A673 (cell line): ENCODE measurements around the gene POLR2M. TPM values are rescaled to one million over a fixed set of nuclear protein-coding genes. Genes with fewer than 3 reads are reported as not detected.

Experiments used
- BruUV-seq: library from RNA; stranded (reverse); fragments of 400-500 nt; replicated peaks from 2 replicates; lab custom pipeline; 2021; lab: Mats Ljungman, UMichigan
- CTCF ChIA-PET: fragments of 300-600 bp; sonication (Branson Sonifier 250); formaldehyde crosslinking; loops from one replicate; lab custom pipeline; 2022; ENCODE audit warnings: antibody characterized with exemption; lab: Charles Lee
- POLR2A ChIA-PET: fragments of 300-600 bp; sonication (Branson Sonifier 250); formaldehyde crosslinking; loops from one replicate; lab custom pipeline; 2022; ENCODE audit warnings: antibody characterized with exemption; ENCODE audit not compliant: low non-redundant PET; lab: Charles Lee
- DNase-seq: peaks from one replicate; pipeline ENCODE4 v3.0.0-alpha.2; 2015; ENCODE audit warnings: low spot score
- H3K27ac ChIP-seq: fragments of 200-600 bp; sonication (generic); 2 replicates; pipeline ENCODE4 v1.5.1; 2016; ENCODE audit warnings: mixed run types, low read depth, mild to moderate bottlenecking, mixed read lengths, antibody characterized with exemption, low read length; ENCODE audit not compliant: poor library complexity, severe bottlenecking
- H3K27me3 ChIP-seq: fragments of 200-600 bp; sonication (generic); replicated peaks from 2 replicates; pipeline ENCODE4 v1.6.1; 2017; ENCODE audit warnings: mixed run types, low read depth, mild to moderate bottlenecking, mixed read lengths, antibody characterized with exemption, low read length; ENCODE audit not compliant: insufficient read depth, poor library complexity
- H3K36me3 ChIP-seq: fragments of 200-600 bp; sonication (generic); 2 replicates; pipeline ENCODE4 v1.6.1; 2016; ENCODE audit warnings: mixed run types, mild to moderate bottlenecking, mixed read lengths, antibody characterized with exemption, low read length; ENCODE audit not compliant: insufficient read depth, poor library complexity, severe bottlenecking
- H3K4me1 ChIP-seq: fragments of 200-600 bp; sonication (generic); 2 replicates; pipeline ENCODE4 v1.6.1; 2017; ENCODE audit warnings: mixed run types, mild to moderate bottlenecking, mixed read lengths, antibody characterized with exemption, low read length; ENCODE audit not compliant: insufficient read depth, poor library complexity, severe bottlenecking
- H3K4me3 ChIP-seq: fragments of 200-600 bp; sonication (generic); 2 replicates; pipeline ENCODE4 v1.5.1; 2016; ENCODE audit warnings: low read depth, mixed run types, mild to moderate bottlenecking, mixed read lengths, low read length; ENCODE audit not compliant: poor library complexity, severe bottlenecking
- H3K9me3 ChIP-seq: fragments of 200-600 bp; sonication (generic); 2 replicates; pipeline ENCODE4 v1.6.1; 2016; ENCODE audit warnings: mixed run types, low read depth, mild to moderate bottlenecking, mixed read lengths, antibody characterized with exemption, low read length; ENCODE audit not compliant: poor library complexity, severe bottlenecking
- EZH2 ChIP-seq: fragments of 200-600 bp; sonication (generic); IDR thresholded peaks from 2 replicates; pipeline ENCODE4 v1.6.1; 2017; ENCODE audit warnings: borderline replicate concordance, low read depth, mild to moderate bottlenecking, mixed read lengths, antibody characterized with exemption, low read length; ENCODE audit not compliant: poor library complexity, severe bottlenecking
- intact Hi-C: fragments of 100-400 bp; cut with micrococcal nuclease; formaldehyde crosslinking; loops from one replicate; pipeline ENCODE4 v1.10.0; 2022; ENCODE audit not compliant: unreplicated experiment
- total RNA-seq: library from RNA; stranded (reverse); gene quantifications from 2 replicates; pipeline ENCODE4 v1.2.3, GENCODE V29; 2021
- TF ChIP-seq, protein P1 (sequence below): fragments of 300-800, 200-600 bp; sonication (generic); conservative IDR thresholded peaks from 2 replicates; pipeline ENCODE4 v1.5.1; 2017; ENCODE audit warnings: low read depth, mild to moderate bottlenecking, antibody characterized with exemption, low read length, moderate library complexity, mixed read lengths

Gene POLR2M
- total RNA-seq, 1 experiment from 2014 or later, result 115 TPM

DNA sequence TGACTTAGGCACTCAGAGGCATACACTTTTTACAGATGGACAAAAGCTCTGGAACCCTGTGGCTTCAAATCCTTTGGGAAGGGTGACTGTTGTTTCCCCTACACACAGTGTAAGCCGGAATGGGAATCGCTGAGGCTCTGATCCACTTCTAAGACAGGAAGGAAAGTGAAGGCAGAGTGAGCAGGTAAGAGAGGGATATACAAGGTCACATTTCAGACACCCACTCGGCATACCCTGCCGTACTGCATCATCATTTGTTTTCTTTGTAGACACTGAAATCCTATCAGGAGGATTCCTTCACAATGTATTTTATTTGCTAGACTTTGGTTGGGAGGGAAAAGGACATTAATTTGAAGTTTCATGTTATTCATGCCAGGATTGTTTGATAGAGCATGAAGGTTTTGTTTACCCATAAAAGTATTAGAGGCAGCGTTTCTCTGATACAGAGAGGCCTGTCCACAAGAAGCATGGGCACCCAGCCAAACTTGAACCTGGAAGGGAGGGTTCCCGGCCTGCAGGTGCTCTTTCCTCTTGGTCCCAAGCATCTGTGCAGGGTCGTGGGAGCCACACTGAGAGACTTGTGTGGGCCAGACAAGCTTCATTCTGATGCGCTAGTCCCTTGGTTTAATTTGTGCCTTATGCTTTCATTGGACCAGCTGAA is 21.9 kb upstream of the POLR2M start:
- ChIA-PET POLR2A (no interaction called here), CTCF (no interaction called here)
- no TSS peak for BruUV-seq

DNA sequence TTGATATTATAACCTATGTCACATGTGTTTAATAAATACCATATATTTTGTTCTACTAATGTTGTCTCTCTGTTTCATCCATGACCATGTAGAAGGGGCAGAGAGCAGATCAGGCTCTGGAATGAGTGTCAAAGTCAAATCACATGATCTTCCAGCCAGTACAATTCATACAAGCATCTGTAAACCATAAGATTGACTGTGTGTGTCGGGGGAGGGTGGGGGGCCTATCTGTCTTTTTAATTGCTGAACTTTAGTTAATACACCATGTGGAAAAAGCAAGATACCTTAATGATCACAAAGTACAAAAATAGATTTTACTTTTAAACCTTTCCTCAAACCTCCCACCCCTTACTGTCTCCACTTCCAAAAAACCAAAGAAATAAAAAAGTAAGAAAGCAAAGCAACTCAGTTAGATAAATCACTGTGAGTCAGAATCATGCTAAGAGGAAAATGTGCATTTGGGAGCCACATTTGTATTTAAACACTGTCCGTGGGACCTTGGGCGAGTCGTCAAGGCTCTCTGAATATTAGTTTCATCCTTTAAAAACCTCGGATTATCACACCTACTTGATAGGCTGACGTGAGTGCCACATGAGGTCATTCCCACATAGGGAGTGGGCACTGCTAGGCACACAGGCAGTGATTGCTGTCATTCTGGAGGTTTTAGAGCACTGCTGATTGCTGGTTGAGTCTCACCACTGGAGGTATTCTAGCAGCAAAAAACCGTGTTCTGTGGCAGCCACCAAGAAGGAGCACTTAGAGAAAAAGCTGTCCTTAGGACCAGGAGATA is 21.0 kb upstream of the POLR2M start:
- no peaks in the 10 kb centered on the region for H3K36me3 ChIP-seq
- no peak overlapping the region for H3K4me3 ChIP-seq
- H3K27me3 ChIP-seq, result no peaks in the 10 kb centered on the region
- no peaks in the 10 kb centered on the region for H3K4me1 ChIP-seq
- TF ChIP-seq EZH2, result no peak
- TF ChIP-seq, protein P1, sequence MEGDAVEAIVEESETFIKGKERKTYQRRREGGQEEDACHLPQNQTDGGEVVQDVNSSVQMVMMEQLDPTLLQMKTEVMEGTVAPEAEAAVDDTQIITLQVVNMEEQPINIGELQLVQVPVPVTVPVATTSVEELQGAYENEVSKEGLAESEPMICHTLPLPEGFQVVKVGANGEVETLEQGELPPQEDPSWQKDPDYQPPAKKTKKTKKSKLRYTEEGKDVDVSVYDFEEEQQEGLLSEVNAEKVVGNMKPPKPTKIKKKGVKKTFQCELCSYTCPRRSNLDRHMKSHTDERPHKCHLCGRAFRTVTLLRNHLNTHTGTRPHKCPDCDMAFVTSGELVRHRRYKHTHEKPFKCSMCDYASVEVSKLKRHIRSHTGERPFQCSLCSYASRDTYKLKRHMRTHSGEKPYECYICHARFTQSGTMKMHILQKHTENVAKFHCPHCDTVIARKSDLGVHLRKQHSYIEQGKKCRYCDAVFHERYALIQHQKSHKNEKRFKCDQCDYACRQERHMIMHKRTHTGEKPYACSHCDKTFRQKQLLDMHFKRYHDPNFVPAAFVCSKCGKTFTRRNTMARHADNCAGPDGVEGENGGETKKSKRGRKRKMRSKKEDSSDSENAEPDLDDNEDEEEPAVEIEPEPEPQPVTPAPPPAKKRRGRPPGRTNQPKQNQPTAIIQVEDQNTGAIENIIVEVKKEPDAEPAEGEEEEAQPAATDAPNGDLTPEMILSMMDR, result no peak
- DNase-seq, result no peak
- no TSS peak for BruUV-seq
- ChIA-PET POLR2A (no interaction called here), CTCF (no interaction called here)
- intact Hi-C loops, result no loop called here
- no peak overlapping the region for H3K27ac ChIP-seq
- H3K9me3 ChIP-seq, result no peaks in the 10 kb centered on the region

More for the DNA sequence above, 21.9 kb upstream of the POLR2M start:
- H3K36me3 ChIP-seq, result no peaks in the 10 kb centered on the region
- no peaks in the 10 kb centered on the region for H3K9me3 ChIP-seq
- H3K27ac ChIP-seq, result no peak overlapping the region
- H3K4me1 ChIP-seq, result no peaks in the 10 kb centered on the region
- no peak overlapping the region for H3K4me3 ChIP-seq
- intact Hi-C loops, result no loop called here
- no peak for TF ChIP-seq EZH2
- TF ChIP-seq, protein P1, result no peak
- no peaks in the 10 kb centered on the region for H3K27me3 ChIP-seq
- DNase-seq, result no peak

DNA sequence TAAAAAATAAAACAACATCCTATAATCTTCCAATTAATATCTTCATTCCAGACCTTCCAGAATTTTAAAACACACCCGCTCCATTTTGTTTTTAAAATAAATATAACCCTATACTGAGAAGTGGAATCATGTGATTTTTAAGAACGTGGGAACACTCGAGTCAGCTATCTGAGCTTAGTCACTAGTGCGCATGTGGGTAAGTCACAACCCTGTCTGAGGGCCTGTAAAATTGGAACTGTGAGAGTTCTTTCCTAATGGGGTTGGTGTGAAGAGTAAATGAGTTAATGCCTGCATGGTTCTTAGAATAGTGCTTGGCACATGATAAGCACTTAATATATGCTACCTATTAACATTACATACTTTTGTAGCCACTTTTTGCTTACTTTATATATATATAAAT is 19.9 kb upstream of the POLR2M start:
- ChIA-PET POLR2A (no interaction called here), CTCF (no interaction called here)
- Histone ChIP-seq H3K27ac (no peak overlapping the region), H3K9me3 (no peaks in the 10 kb centered on the region), H3K27me3 (no peaks in the 10 kb centered on the region), H3K4me1 (no peaks in the 10 kb centered on the region), H3K36me3 (no peaks in the 10 kb centered on the region), H3K4me3 (no peak overlapping the region)
- no TSS peak for BruUV-seq
- intact Hi-C loops, result no loop called here
- TF ChIP-seq EZH2, result no peak
- TF ChIP-seq, protein P1, result no peak
- no peak for DNase-seq
